GM12874 (cell line): ENCODE measurements around the gene SUCO.

ENCODE experiments used
- CTCF ChIP-seq: IDR thresholded peaks from 2 replicates; pipeline ENCODE4 v1.5.1; 2011; ENCODE audit warnings: low read depth, mild to moderate bottlenecking, control low read depth, low read length, moderate library complexity; ENCODE audit not compliant: insufficient read depth

The SUCO gene

GRCh38 chr1:172641492-172641891, 108.5 kb downstream of the SUCO start:
- TF ChIP-seq CTCF: no peak

- TF ChIP-seq CTCF: no peak
Measured at GRCh38 chr1:172642970-172643369, 110.0 kb downstream of the SUCO start.

GRCh38 chr1:172646653-172647052, 113.7 kb downstream of the SUCO start:
- no peak for TF ChIP-seq CTCF

GRCh38 chr1:172647110-172647564, 114.2 kb downstream of the SUCO start:
- no peak for TF ChIP-seq CTCF

- TF ChIP-seq CTCF: no peak
Measured at GRCh38 chr1:172647987-172648386, 115.0 kb downstream of the SUCO start.

GRCh38 chr1:172650474-172651193, 117.7 kb downstream of the SUCO start:
- no peak for TF ChIP-seq CTCF

- no peak for TF ChIP-seq CTCF
Measured at GRCh38 chr1:172653015-172653709, 120.2 kb downstream of the SUCO start.
